ENCODE data around the gene PPP2CA.

Gene PPP2CA

GRCh38 chr5:134236820-134237219 lies 10.9 kb upstream of the PPP2CA start:
- Histone ChIP-seq H3K27ac (no peak overlapping the region), H3K4me3 (ENCODE audit: low read depth, low read length) (no peak overlapping the region)
- TF ChIP-seq CTCF (IDR thresholded peaks at IDR 0.05; ENCODE audit: low read depth, low read length), result no peak

GRCh38 chr5:134236318-134236717 lies 10.4 kb upstream of the PPP2CA start:
- Histone ChIP-seq H3K27me3 (ENCODE audit: insufficient read depth, low read depth, severe bottlenecking) (no peaks in the 10 kb centered on the region), H3K36me3 (no peaks in the 10 kb centered on the region), H3K9me3 (ENCODE audit: severe bottlenecking) (no peaks in the 10 kb centered on the region), H3K4me3 (ENCODE audit: low read depth, low read length) (no peak overlapping the region), H3K27ac (no peak overlapping the region)
- no peak for TF ChIP-seq CTCF (IDR thresholded peaks at IDR 0.05; ENCODE audit: low read depth, low read length)
- no peak for DNase-seq

More at GRCh38 chr5:134236820-134237219, 10.9 kb upstream of the PPP2CA start:
- Histone ChIP-seq H3K36me3 (no peaks in the 10 kb centered on the region), H3K9me3 (ENCODE audit: severe bottlenecking) (no peaks in the 10 kb centered on the region), H3K27me3 (ENCODE audit: insufficient read depth, low read depth, severe bottlenecking) (no peaks in the 10 kb centered on the region)
- no peak for DNase-seq

GRCh38 chr5:134228624-134229023 lies 2.8 kb upstream of the PPP2CA start:
- Histone ChIP-seq H3K36me3 (peaks cover 22% of the 10 kb centered on the region), H3K9me3 (ENCODE audit: severe bottlenecking) (no peaks in the 10 kb centered on the region), H3K27ac (no peak overlapping the region), H3K27me3 (ENCODE audit: insufficient read depth, low read depth, severe bottlenecking) (no peaks in the 10 kb centered on the region), H3K4me3 (ENCODE audit: low read depth, low read length) (no peak overlapping the region)
- DNase-seq, result no peak
- no peak for TF ChIP-seq CTCF (IDR thresholded peaks at IDR 0.05; ENCODE audit: low read depth, low read length)

- no peaks in the 10 kb centered on the region for H3K27me3 ChIP-seq (ENCODE audit: insufficient read depth, low read depth, severe bottlenecking)
- H3K36me3 ChIP-seq, result peaks cover 25% of the 10 kb centered on the region
- no peak overlapping the region for H3K27ac ChIP-seq
- H3K4me3 ChIP-seq (ENCODE audit: low read depth, low read length), result no peak overlapping the region
- DNase-seq, result no peak
- no peak for TF ChIP-seq CTCF (IDR thresholded peaks at IDR 0.05; ENCODE audit: low read depth, low read length)
- H3K9me3 ChIP-seq (ENCODE audit: severe bottlenecking), result no peaks in the 10 kb centered on the region
Measured at GRCh38 chr5:134227776-134228175, 1.9 kb upstream of the PPP2CA start.

GRCh38 chr5:134227259-134227658 lies 1.4 kb upstream of the PPP2CA start:
- Histone ChIP-seq H3K4me3 (ENCODE audit: low read depth, low read length) (no peak overlapping the region; the same call in 1 of the 2 replicates), H3K36me3 (peaks cover 30% of the 10 kb centered on the region), H3K27ac (peak overlapping the region; percentile 99; the same call in 1 of the 2 replicates), H3K9me3 (ENCODE audit: severe bottlenecking) (no peaks in the 10 kb centered on the region), H3K27me3 (ENCODE audit: insufficient read depth, low read depth, severe bottlenecking) (no peaks in the 10 kb centered on the region)
- TF ChIP-seq CTCF (IDR thresholded peaks at IDR 0.05; ENCODE audit: low read depth, low read length), result no peak
- DNase-seq, result peak; percentile 39

GRCh38 chr5:134226441-134227192 lies 744 bp upstream of the PPP2CA start:
- no peak for DNase-seq
- Histone ChIP-seq H3K4me3 (ENCODE audit: low read depth, low read length) (peak overlapping the region; percentile 91), H3K27ac (peak overlapping the region; percentile 99), H3K36me3 (peaks cover 34% of the 10 kb centered on the region), H3K9me3 (ENCODE audit: severe bottlenecking) (no peaks in the 10 kb centered on the region), H3K27me3 (ENCODE audit: insufficient read depth, low read depth, severe bottlenecking) (no peaks in the 10 kb centered on the region)
- TF ChIP-seq CTCF (IDR thresholded peaks at IDR 0.05; ENCODE audit: low read depth, low read length), result no peak

Data from WERI-Rb-1 (cell line).